ENCODE data around the gene TMEM121B.
"Not testable (repeated sequence)": the region's sequence is repeated elsewhere in the genome, so short reads cannot be mapped to it uniquely, and the experiment has no call there.

Gene TMEM121B

DNA sequence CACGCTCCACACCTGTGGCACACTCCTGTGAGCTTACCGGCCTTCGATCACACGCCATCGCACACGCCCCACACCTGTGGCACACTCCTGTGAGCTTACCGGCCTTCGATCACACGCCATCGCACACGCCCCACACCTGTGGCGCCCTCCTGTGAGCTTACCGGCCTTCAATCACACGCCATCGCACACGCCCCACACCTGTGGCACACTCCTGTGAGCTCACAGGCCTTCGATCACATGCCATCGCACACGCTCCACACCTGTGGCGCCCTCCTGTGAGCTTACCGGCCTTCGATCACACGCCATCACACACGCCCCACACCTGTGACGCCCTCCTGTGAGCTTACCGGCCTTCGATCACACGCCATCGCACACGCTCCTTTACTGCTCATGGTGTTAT, 26.3 kb upstream of the TMEM121B start:
- not testable (repeated sequence) for H3K27ac Mint-ChIP-seq

DNA sequence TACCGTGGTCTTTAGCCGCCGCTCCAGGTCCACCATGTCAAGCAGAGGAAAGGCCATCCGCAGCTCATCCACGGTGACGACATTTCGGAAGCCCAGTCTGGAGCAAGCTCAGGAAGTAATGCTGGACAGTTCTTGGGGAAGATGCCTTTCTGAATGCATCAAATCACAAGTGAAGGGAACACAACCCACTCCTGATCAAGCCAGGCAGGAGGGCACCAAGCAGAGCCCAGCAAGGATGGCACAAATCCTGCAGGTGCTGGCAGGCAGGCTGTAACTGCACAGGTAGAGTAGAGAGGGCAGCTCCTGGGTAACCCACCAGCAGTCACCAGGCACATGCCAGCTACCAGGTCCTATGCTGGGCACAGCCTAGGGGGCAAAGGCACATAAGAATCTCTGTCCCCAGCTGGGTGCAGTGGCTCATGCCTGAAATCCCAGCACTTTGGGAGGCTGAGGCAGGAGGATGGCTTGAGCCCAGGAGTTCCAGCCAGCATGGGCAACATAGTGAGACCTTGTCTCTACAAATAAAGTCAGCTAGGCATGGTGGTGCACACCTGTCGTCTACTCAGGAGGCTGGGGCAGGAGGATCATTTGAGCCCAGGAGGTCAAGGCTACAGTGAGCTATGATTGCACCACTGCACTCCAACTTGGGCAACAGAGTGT, 24.0 kb upstream of the TMEM121B start:
- no peaks in the 10 kb centered on the region for H3K9me3 Mint-ChIP-seq
- no peak overlapping the region for H3K27ac Mint-ChIP-seq
- H3K4me1 Mint-ChIP-seq, result peaks cover 0 to 4% of the 10 kb centered on the region in 2 donors
- H3K27me3 Mint-ChIP-seq, result no peaks in the 10 kb centered on the region
- DNase-seq (no peak), ATAC-seq (replicated peaks) (no peak)
- peaks cover 18 to 43% of the 10 kb centered on the region in 2 donors for H3K36me3 Mint-ChIP-seq
- no peak overlapping the region for H3K4me3 Mint-ChIP-seq

More for the DNA sequence above, 26.3 kb upstream of the TMEM121B start:
- not testable (repeated sequence) for H3K27me3 Mint-ChIP-seq; H3K4me3 Mint-ChIP-seq; DNase-seq; H3K9me3 Mint-ChIP-seq; H3K4me1 Mint-ChIP-seq; ATAC-seq (replicated peaks)
- peaks cover 20 to 35% of the 10 kb centered on the region in 2 donors for H3K36me3 Mint-ChIP-seq

GRCh38 chr22:17143826-17144225, 22.7 kb upstream of the TMEM121B start:
- Mint-ChIP-seq H3K27me3 (no peaks in the 10 kb centered on the region), H3K9me3 (no peaks in the 10 kb centered on the region), H3K27ac (no peak overlapping the region), H3K36me3 (peaks cover 18 to 49% of the 10 kb centered on the region in 2 donors), H3K4me1 (peaks cover 0 to 4% of the 10 kb centered on the region in 2 donors), H3K4me3 (no peak overlapping the region)
- ATAC-seq (replicated peaks) (no peak), DNase-seq (no peak)

GRCh38 chr22:17143101-17143500, 21.9 kb upstream of the TMEM121B start:
- no peak for ATAC-seq (replicated peaks)
- Mint-ChIP-seq H3K4me1 (peaks cover 0 to 4% of the 10 kb centered on the region in 2 donors), H3K27ac (no peak overlapping the region), H3K36me3 (peaks cover 18 to 56% of the 10 kb centered on the region in 2 donors), H3K4me3 (no peak overlapping the region), H3K9me3 (no peaks in the 10 kb centered on the region), H3K27me3 (no peaks in the 10 kb centered on the region)
- no peak for DNase-seq

- ATAC-seq (replicated peaks) (no peak), DNase-seq (no peak)
- Mint-ChIP-seq H3K4me3 (no peak overlapping the region), H3K9me3 (no peaks in the 10 kb centered on the region), H3K36me3 (peaks cover 13 to 54% of the 10 kb centered on the region in 2 donors), H3K4me1 (peaks cover 0 to 1% of the 10 kb centered on the region in 2 donors), H3K27me3 (no peaks in the 10 kb centered on the region), H3K27ac (no peak overlapping the region)
Observed at GRCh38 chr22:17140826-17141766, 19.9 kb upstream of the TMEM121B start.

DNA sequence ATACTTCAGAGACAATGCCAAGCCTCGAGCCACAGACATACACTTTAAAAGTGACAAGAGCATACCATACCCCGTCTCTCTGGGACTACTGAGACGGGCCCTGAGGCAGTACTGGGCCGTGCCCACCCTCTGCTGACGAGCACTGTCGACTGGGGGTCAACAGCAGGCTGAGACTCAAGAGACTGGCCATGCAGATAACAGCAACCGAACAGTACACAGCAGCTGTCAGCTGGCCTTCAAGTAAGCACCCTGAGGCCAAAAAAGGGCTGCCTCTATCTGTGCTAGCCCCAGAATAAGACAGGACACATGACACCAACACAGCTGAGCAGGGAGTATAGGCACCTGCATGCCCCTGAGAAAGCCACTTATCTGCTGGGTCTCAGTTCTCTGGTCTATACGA, 18.9 kb upstream of the TMEM121B start:
- no peaks in the 10 kb centered on the region for H3K27me3 Mint-ChIP-seq
- no peak overlapping the region for H3K27ac Mint-ChIP-seq
- H3K36me3 Mint-ChIP-seq, result peaks cover 21 to 53% of the 10 kb centered on the region in 2 donors
- peaks cover 0 to 1% of the 10 kb centered on the region in 2 donors for H3K4me1 Mint-ChIP-seq
- no peaks in the 10 kb centered on the region for H3K9me3 Mint-ChIP-seq
- DNase-seq (no peak), ATAC-seq (replicated peaks) (no peak)
- no peak overlapping the region for H3K4me3 Mint-ChIP-seq

- ATAC-seq (replicated peaks), result no peak
- DNase-seq, result no peak
- Mint-ChIP-seq H3K4me3 (no peak overlapping the region), H3K36me3 (peaks cover 25 to 52% of the 10 kb centered on the region in 2 donors), H3K4me1 (no peaks in the 10 kb centered on the region), H3K27ac (no peak overlapping the region), H3K9me3 (no peaks in the 10 kb centered on the region), H3K27me3 (no peaks in the 10 kb centered on the region)
Observed at GRCh38 chr22:17138513-17138912, 17.4 kb upstream of the TMEM121B start.

DNA sequence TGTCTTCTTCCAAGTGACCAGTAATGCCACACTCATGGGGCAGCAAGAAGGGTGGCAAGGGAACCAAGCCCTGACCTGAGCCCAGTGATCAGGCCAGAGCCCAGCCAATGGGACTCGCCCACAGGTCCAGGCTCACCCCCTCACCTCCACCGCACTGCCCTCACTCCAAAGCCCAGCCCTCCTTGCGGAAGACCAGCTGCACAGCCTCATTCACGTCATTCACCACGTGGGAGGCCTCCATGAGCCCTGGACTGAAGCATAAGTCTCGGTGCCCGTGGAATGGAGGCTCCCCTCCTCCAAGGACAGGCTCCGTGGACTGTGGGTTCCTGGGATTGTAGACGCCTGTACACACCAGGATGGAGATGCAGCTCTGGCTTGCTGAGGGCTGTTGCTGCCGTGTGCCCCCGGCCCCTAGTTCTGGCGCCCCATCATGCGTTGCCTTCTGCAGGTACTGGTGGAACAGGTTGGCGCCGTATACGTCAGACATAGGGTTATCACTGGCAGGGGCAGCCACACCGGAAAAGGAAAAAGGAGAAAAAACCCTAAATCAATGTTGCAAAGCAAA, 16.8 kb upstream of the TMEM121B start:
- H3K4me1 Mint-ChIP-seq, result no peaks in the 10 kb centered on the region
- H3K27me3 Mint-ChIP-seq, result no peaks in the 10 kb centered on the region
- no peak overlapping the region for H3K4me3 Mint-ChIP-seq
- peaks cover 23 to 52% of the 10 kb centered on the region in 2 donors for H3K36me3 Mint-ChIP-seq
- no peak for ATAC-seq (replicated peaks)
- no peaks in the 10 kb centered on the region for H3K9me3 Mint-ChIP-seq
- H3K27ac Mint-ChIP-seq, result no peak overlapping the region
- no peak for DNase-seq

DNA sequence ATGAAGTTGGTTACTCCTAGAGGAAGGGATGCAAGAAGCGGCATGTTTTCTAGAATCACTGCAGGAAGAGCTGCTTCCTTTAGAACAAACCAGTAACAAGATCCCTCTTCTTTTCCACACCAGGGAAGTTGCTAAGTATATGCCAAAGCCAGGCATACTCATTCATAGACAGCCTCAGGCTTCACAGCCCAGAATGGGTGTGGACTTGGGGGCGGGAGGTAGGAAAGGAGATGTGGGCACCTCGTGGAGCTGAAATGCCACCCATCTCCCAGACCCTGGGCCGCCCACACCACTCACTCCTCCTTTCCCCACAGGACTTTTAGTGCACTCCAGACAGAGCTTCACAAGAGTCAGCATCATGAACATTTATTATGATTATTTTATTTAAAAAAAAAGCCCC, 16.0 kb upstream of the TMEM121B start:
- Mint-ChIP-seq H3K36me3 (peaks cover 20 to 49% of the 10 kb centered on the region in 2 donors), H3K27ac (no peak overlapping the region), H3K4me3 (no peak overlapping the region), H3K9me3 (no peaks in the 10 kb centered on the region), H3K4me1 (no peaks in the 10 kb centered on the region), H3K27me3 (no peaks in the 10 kb centered on the region)
- DNase-seq (no peak), ATAC-seq (replicated peaks) (no peak)

GRCh38 chr22:17135153-17135760, 14.1 kb upstream of the TMEM121B start:
- Mint-ChIP-seq H3K27me3 (no peaks in the 10 kb centered on the region), H3K9me3 (no peaks in the 10 kb centered on the region), H3K36me3 (peaks cover 17 to 36% of the 10 kb centered on the region in 2 donors), H3K27ac (no peak overlapping the region), H3K4me3 (no peak overlapping the region), H3K4me1 (peaks cover 2% of the 10 kb centered on the region in 2 donors)
- ATAC-seq (replicated peaks) (no peak), DNase-seq (no peak)

GRCh38 chr22:17133137-17133536, 12.0 kb upstream of the TMEM121B start:
- no peak overlapping the region for H3K27ac Mint-ChIP-seq
- ATAC-seq (replicated peaks) (no peak), DNase-seq (no peak)
- no peaks in the 10 kb centered on the region for H3K9me3 Mint-ChIP-seq
- H3K27me3 Mint-ChIP-seq, result no peaks in the 10 kb centered on the region
- no peak overlapping the region for H3K4me3 Mint-ChIP-seq
- peaks cover 4 to 5% of the 10 kb centered on the region in 2 donors for H3K4me1 Mint-ChIP-seq
- peaks cover 14 to 27% of the 10 kb centered on the region in 2 donors for H3K36me3 Mint-ChIP-seq

GRCh38 chr22:17132112-17132511, 11.0 kb upstream of the TMEM121B start:
- peaks cover 4 to 5% of the 10 kb centered on the region in 2 donors for H3K4me1 Mint-ChIP-seq
- H3K27ac Mint-ChIP-seq, result no peak overlapping the region
- no peak overlapping the region for H3K4me3 Mint-ChIP-seq
- peaks cover 12 to 24% of the 10 kb centered on the region in 2 donors for H3K36me3 Mint-ChIP-seq
- H3K27me3 Mint-ChIP-seq, result no peaks in the 10 kb centered on the region
- ATAC-seq (replicated peaks) (no peak), DNase-seq (no peak)
- H3K9me3 Mint-ChIP-seq, result no peaks in the 10 kb centered on the region

- H3K4me1 Mint-ChIP-seq, result peaks cover 4 to 5% of the 10 kb centered on the region in 2 donors
- H3K27ac Mint-ChIP-seq, result no peak overlapping the region
- peaks cover 12 to 20% of the 10 kb centered on the region in 2 donors for H3K36me3 Mint-ChIP-seq
- no peak for DNase-seq
- H3K27me3 Mint-ChIP-seq, result no peaks in the 10 kb centered on the region
- no peak overlapping the region for H3K4me3 Mint-ChIP-seq
- no peaks in the 10 kb centered on the region for H3K9me3 Mint-ChIP-seq
- ATAC-seq (replicated peaks), result no peak
Observed at GRCh38 chr22:17131686-17132085, 10.5 kb upstream of the TMEM121B start.

GRCh38 chr22:17130199-17130598, 9.0 kb upstream of the TMEM121B start:
- Mint-ChIP-seq H3K36me3 (peaks cover 6 to 17% of the 10 kb centered on the region in 2 donors), H3K9me3 (no peaks in the 10 kb centered on the region), H3K27ac (no peak overlapping the region), H3K27me3 (no peaks in the 10 kb centered on the region), H3K4me1 (peaks cover 4 to 5% of the 10 kb centered on the region in 2 donors), H3K4me3 (no peak overlapping the region)
- peak; percentile 31 to 69 for ATAC-seq (replicated peaks)
- DNase-seq, result no peak
